ENCODE data around the gene SCAPER. TPM values are rescaled to one million over a fixed set of nuclear protein-coding genes. Genes with fewer than 3 reads are reported as not detected.

SCAPER gene
- total RNA-seq, 1 experiment from 2014 or later = 15.3 TPM

DNA sequence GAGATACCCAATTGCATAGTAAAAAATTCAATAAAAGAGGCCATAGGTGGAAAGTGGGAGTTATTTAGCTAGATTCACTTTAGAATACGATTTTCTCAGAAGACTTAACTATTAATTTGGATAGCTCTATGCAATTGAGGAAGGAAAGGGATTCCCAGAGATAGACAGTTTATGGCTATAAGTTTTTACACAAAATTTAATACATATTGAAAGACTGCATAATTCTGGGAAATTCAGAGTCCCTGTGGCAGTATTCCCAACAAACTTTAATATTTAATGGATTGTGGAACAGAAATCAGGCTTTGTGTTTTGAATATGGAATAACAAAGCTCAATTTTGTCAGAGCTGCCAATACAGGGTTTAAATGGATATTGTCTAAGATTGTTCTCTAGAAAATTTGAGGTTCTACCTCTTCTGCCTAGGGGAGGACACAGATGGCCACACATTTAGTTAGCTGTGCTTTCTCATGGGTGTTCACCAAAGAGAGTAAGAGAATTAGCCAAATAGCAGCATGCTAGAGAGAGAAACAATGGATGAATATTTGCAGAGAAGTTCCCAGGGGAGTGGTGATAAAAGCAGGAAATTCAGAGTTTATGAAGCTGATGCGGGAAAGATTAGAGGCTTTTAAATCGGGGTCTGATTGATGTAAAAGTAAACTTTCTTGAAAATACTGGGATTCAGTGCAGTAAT is 560.1 kb downstream of the SCAPER start:
- Histone ChIP-seq H3K27ac (ENCODE audit: low read length) (no peak overlapping the region), H3K27me3 (ENCODE audit: control insufficient read depth, insufficient read depth, low read length) (peaks cover 16% of the 10 kb centered on the region), H3K36me3 (ENCODE audit: control insufficient read depth, insufficient read depth, low read length) (no peaks in the 10 kb centered on the region), H3K4me1 (ENCODE audit: control insufficient read depth, insufficient read depth, low read length) (no peaks in the 10 kb centered on the region), H3K9me3 (ENCODE audit: control insufficient read depth, insufficient read depth, low read depth, low read length) (no peaks in the 10 kb centered on the region), H3K4me3 (ENCODE audit: low read depth in 2 of 2, low read length in 2 of 2) (peak overlapping the region in 1 of 2 experiments; percentile 72; a peak in 1 of 4 replicates)
- in situ Hi-C loops (cut with HindIII; ENCODE audit: low pct_unique_long_range_greater_than_20kb, low sequenced_read_pairs) (no loop called here), intact Hi-C loops (cut with micrococcal nuclease; ENCODE audit: unreplicated experiment) (no loop called here)
- DNase-seq (ENCODE audit: low read depth, low spot score) = no peak
- POLR2A ChIA-PET = interaction anchor here (0.6 kb wide), 2 partner anchors 9 to 924 kb away, joined by 3 to 6 read pairs; partner anchors contain the start of gene ISL2
- no peak for TF ChIP-seq REST (IDR thresholded peaks at IDR 0.05; ENCODE audit: insufficient read depth in 1 of 2, low read depth in 2 of 2, low read length in 1 of 2)
- TF ChIP-seq POLR2AphosphoS5 (IDR thresholded peaks at IDR 0.05; ENCODE audit: low read depth, low read length) = no peak
- TF ChIP-seq TCF7L2 (IDR thresholded peaks at IDR 0.05; ENCODE audit: low read depth, low read length) = no peak
- no peak for TF ChIP-seq SIN3A (IDR thresholded peaks at IDR 0.05; ENCODE audit: borderline replicate concordance, insufficient read depth, low read depth, low read length)
- no peak for TF ChIP-seq CTCF (IDR thresholded peaks at IDR 0.05)
- ATAC-seq = no peak
- no TSS peak for BruUV-seq (replicated peaks)
- CTCF ChIA-PET = no interaction called here

GRCh38 chr15:76343313-76343996 is 561.7 kb downstream of the SCAPER start:
- intact Hi-C loops (cut with micrococcal nuclease; ENCODE audit: unreplicated experiment) = no loop called here
- Histone ChIP-seq H3K27me3 (ENCODE audit: control insufficient read depth, insufficient read depth, low read length) (peaks cover 16% of the 10 kb centered on the region), H3K9me3 (ENCODE audit: control insufficient read depth, insufficient read depth, low read depth, low read length) (no peaks in the 10 kb centered on the region), H3K27ac (ENCODE audit: low read length) (no peak overlapping the region), H3K36me3 (ENCODE audit: control insufficient read depth, insufficient read depth, low read length) (no peaks in the 10 kb centered on the region), H3K4me3 (ENCODE audit: low read depth in 2 of 2, low read length in 2 of 2) (no peak overlapping the region), H3K4me1 (ENCODE audit: control insufficient read depth, insufficient read depth, low read length) (peaks cover 3% of the 10 kb centered on the region; the same call in 1 of the 2 replicates)
- ChIA-PET CTCF (no interaction called here), POLR2A (no interaction called here)
- TF ChIP-seq POLR2AphosphoS5 (IDR thresholded peaks at IDR 0.05; ENCODE audit: low read depth, low read length) (no peak), TCF7L2 (IDR thresholded peaks at IDR 0.05; ENCODE audit: low read depth, low read length) (no peak), SIN3A (IDR thresholded peaks at IDR 0.05; ENCODE audit: borderline replicate concordance, insufficient read depth, low read depth, low read length) (no peak), CTCF (IDR thresholded peaks at IDR 0.05) (no peak), REST (IDR thresholded peaks at IDR 0.05; ENCODE audit: insufficient read depth in 1 of 2, low read depth in 2 of 2, low read length in 1 of 2) (no peak)
- DNase-seq (ENCODE audit: low read depth, low spot score) (no peak), ATAC-seq (no peak)
- BruUV-seq (replicated peaks) = no TSS peak
- in situ Hi-C loops (cut with HindIII; ENCODE audit: low pct_unique_long_range_greater_than_20kb, low sequenced_read_pairs) = no loop called here
